Vagina (tissue), 2 donors: ENCODE results near the gene RAB4A. TPM values are rescaled to one million over a fixed set of nuclear protein-coding genes. Genes with fewer than 3 reads are reported as not detected.

Experiments used
- DNase-seq, 2 donors: peaks; one replicate each; pipeline ENCODE4 v3.0.0-alpha.2; 2017; ENCODE audit errors: extremely low spot score in 2 of 2
- H3K27ac ChIP-seq: fragments of 200-600 bp; sonication (generic); one replicate; pipeline ENCODE4 v1.5.1; 2019
- H3K27me3 ChIP-seq: fragments of 200-600 bp; sonication (generic); one replicate; pipeline ENCODE4 v1.5.1; 2019
- H3K36me3 ChIP-seq, 2 donors: fragments of 200-600 bp; sonication (generic); one replicate each; pipeline ENCODE4 v1.5.1; 2017 to 2019
- H3K4me1 ChIP-seq: fragments of 200-600 bp; sonication (generic); one replicate; pipeline ENCODE4 v1.5.1; 2019
- H3K4me3 ChIP-seq, 2 donors: fragments of 200-600 bp; sonication (generic); 1 replicate in 1 of 2; 2 replicates in 1 of 2; pipeline ENCODE4 v1.5.1; 2016 to 2019
- H3K9me3 ChIP-seq: fragments of 200-600 bp; sonication (generic); one replicate; pipeline ENCODE4 v1.5.1; 2019
- CTCF ChIP-seq, 3 experiments: fragments of 450-650 bp in 2 of 3; fragments of 200-600 bp in 1 of 3; sonication (generic) in 1 of 3; IDR thresholded peaks; one replicate each; pipeline ENCODE4 v1.5.1; 2017 to 2019; ENCODE audit warnings: antibody characterized with exemption in 3 of 3, mild to moderate bottlenecking in 2 of 3, moderate library complexity in 2 of 3
- POLR2A ChIP-seq, 2 donors: fragments of 450-650 bp; IDR thresholded peaks; one replicate each; pipeline ENCODE4 v1.6.1; 2017; ENCODE audit warnings: antibody characterized with exemption in 2 of 2, mild to moderate bottlenecking in 2 of 2, moderate library complexity in 2 of 2
- POLR2AphosphoS5 ChIP-seq, 2 donors: sonication (generic); formaldehyde crosslinking; IDR thresholded peaks; one replicate each; pipeline ENCODE4 v1.9.0; 2017; ENCODE audit warnings: antibody characterized with exemption in 2 of 2, mild to moderate bottlenecking in 2 of 2, low read depth in 1 of 2; ENCODE audit not compliant: insufficient read depth in 1 of 2
- intact Hi-C: fragments of 100-400 bp; cut with DNase I; formaldehyde crosslinking; loops from one replicate; pipeline ENCODE4 v1.15.1; 2023
- total RNA-seq: library from RNA; depleted of rRNA; stranded (reverse); fragments of >200 nt; gene quantifications from one replicate; pipeline ENCODE4 v1.2.3, GENCODE V29; 2016

RAB4A gene
- total RNA-seq, 1 donor from 2014 or later: 16.5 TPM

DNA sequence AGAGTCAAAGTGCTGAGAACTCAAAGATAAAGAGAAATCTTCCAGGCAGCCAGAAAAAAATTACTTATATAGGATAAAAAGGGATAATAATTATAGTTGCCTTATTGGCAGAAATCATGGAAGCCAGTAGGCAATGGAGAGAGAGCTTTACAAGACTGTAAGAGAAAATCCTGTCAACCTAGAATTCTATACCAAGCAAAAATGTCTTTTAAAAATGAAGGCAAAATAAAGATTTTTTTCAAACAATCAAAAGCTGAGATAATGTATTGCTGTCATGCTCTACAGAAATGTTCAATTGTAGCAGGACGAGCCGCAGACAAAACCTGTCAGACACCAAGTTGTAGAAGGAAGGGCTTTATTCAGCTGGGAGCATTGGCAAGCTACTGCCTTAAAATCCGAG, 26.8 kb upstream of the RAB4A start:
- intact Hi-C loops: no loop called here
- Histone ChIP-seq H3K27ac (no peak overlapping the region), H3K36me3 (no peaks in the 10 kb centered on the region)

DNA sequence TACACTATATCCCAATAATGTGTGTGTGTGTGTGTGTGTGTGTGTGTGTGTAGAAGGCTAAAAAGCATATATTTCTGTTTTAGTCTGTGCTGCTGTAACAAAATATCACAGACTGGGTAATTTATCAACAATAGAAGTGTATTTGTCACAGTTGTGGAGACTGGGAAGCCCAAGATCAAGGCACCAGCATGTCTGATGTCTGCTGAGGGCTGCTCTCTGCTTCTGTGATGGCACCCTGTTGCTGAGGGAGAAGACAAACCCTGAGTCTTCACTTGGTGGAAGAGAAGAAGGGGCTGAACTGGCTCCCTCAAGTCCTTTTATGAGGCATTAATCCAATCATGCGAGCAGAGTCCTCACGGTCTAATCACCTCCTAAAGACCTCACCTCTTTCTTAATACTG, 23.0 kb upstream of the RAB4A start:
- intact Hi-C loops: no loop called here
- TF ChIP-seq POLR2AphosphoS5 (IDR thresholded peaks at IDR 0.05; ENCODE audit: insufficient read depth in 1 of 2, low read depth in 1 of 2) (no peak), POLR2A (IDR thresholded peaks at IDR 0.05) (no peak), CTCF (IDR thresholded peaks at IDR 0.05) (no peak)
- H3K27ac ChIP-seq: no peak overlapping the region
- peaks cover under 1% of the 10 kb centered on the region for H3K4me1 ChIP-seq
- H3K4me3 ChIP-seq: no peak overlapping the region
- no peak for DNase-seq
- no peaks in the 10 kb centered on the region for H3K36me3 ChIP-seq
- no peaks in the 10 kb centered on the region for H3K27me3 ChIP-seq
- H3K9me3 ChIP-seq: no peaks in the 10 kb centered on the region

More for the DNA sequence above, 26.8 kb upstream of the RAB4A start:
- H3K4me1 ChIP-seq: peaks cover under 1% of the 10 kb centered on the region
- DNase-seq: no peak
- H3K27me3 ChIP-seq: no peaks in the 10 kb centered on the region
- H3K4me3 ChIP-seq: no peak overlapping the region
- TF ChIP-seq POLR2AphosphoS5 (IDR thresholded peaks at IDR 0.05; ENCODE audit: insufficient read depth in 1 of 2, low read depth in 1 of 2): no peak
- TF ChIP-seq CTCF (IDR thresholded peaks at IDR 0.05): no peak
- no peak for TF ChIP-seq POLR2A (IDR thresholded peaks at IDR 0.05)
- H3K9me3 ChIP-seq: no peaks in the 10 kb centered on the region

DNA sequence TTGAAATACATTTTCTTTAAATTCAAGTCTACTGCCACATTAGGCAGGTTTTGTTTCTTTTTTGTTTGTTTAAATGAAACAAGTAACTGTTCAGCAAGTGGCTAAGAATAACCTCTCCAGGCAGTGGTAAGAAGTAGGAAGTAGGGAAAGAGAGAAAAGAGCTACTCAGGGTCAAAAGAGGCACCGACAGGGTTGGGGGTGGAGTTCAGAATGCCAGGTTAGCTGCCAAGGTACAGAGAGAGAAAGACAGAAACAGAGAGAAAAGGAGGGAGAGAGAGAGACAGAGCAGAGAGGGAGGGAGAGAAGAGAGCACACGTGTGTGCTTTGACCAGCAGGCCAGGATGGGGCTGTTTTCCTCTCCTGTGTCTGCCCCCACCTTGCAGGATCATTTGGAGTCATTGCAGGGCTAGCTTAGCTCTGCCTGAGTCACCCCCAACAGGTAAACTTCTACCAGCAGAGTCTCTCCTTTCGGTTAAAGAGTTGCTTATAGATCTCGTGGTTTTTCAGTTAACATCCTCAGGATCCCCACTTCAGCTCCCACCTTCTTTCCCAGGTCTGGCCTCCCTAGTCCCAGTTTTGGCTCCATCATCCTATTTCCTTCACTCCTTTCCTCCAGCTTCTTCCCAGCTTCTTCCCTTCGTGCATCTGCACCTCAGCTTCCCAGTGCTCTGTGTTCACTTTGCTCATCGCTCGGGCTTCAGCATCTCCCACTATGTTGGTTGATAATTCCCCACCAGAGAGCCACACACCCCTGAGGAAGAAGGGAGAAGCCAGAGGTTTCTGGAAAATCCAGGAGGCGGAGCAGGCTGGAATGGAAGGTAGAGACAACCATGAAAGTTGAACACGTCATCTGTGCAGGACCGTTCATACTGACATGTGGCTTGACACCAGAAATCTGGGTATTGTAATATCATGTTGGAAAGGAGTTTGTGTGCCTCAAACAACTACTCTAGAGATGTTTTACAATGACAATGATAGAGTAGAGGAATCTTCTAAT, 21.8 kb upstream of the RAB4A start:
- H3K9me3 ChIP-seq: no peaks in the 10 kb centered on the region
- TF ChIP-seq POLR2A (IDR thresholded peaks at IDR 0.05) (no peak), POLR2AphosphoS5 (IDR thresholded peaks at IDR 0.05; ENCODE audit: insufficient read depth in 1 of 2, low read depth in 1 of 2) (no peak), CTCF (IDR thresholded peaks at IDR 0.05) (no peak)
- H3K27me3 ChIP-seq: no peaks in the 10 kb centered on the region
- DNase-seq: no peak
- peaks cover 6% of the 10 kb centered on the region for H3K4me1 ChIP-seq
- H3K4me3 ChIP-seq: no peak overlapping the region
- intact Hi-C loops: no loop called here
- H3K36me3 ChIP-seq: no peaks in the 10 kb centered on the region
- no peak overlapping the region for H3K27ac ChIP-seq

DNA sequence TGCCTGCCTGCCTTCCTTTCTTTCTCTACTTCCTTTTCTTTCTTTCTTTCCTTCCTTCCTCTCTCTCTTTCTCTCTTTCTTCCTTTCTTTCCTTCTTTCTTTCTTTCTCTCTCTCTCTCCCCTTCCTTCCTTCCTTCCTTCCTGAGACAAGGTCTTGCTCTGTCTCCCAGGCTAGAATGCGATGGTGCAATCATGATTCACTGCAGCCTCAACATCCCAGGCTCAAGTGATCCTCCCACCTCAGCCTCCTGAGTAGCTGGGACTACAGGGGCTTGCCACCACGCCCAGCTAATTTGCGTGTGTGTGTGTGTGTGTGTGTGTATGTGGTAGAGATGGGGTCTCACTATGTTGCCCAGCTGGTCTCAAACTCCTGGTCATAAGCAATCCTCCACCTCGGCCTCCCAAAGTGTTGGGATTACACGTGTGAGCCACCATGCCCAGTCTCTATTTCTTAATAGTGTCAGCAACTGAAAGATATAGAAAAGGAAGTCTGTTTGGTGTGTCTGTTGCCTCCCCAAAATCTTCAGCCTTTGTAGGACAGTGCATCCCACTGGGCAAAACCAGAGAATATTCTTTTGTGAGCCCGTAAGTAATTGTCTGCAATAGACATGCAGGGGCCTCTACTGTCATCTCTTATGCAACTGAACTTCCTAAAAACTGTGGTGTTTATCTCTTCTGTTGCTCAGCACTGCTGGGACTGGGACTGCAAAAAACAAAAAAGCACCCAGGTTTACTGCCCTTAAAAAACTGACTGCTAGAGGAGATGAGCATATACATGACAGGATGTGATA, 20.9 kb upstream of the RAB4A start:
- no peak overlapping the region for H3K27ac ChIP-seq
- no peaks in the 10 kb centered on the region for H3K27me3 ChIP-seq
- no peak for DNase-seq
- H3K4me3 ChIP-seq: no peak overlapping the region
- H3K9me3 ChIP-seq: no peaks in the 10 kb centered on the region
- H3K4me1 ChIP-seq: peaks cover 6% of the 10 kb centered on the region
- TF ChIP-seq POLR2AphosphoS5 (IDR thresholded peaks at IDR 0.05; ENCODE audit: insufficient read depth in 1 of 2, low read depth in 1 of 2) (no peak), POLR2A (IDR thresholded peaks at IDR 0.05) (no peak), CTCF (IDR thresholded peaks at IDR 0.05) (no peak)
- intact Hi-C loops: loop anchor here (10.0 kb wide), 1 partner anchor 235 kb away; no protein-coding TSS in a partner anchor
- no peaks in the 10 kb centered on the region for H3K36me3 ChIP-seq
